NCI-H2107 (cell line): ENCODE data around the gene FAM3A.
"Not testable (repeated sequence)": the region's sequence is repeated elsewhere in the genome, so short reads cannot be mapped to it uniquely, and the experiment has no call there.

Experiments used
- DNase-seq: peaks from one replicate; lab custom pipeline; 2025; lab: John Stamatoyannopoulos, UW

FAM3A gene

GRCh38 chrX:154502989-154503388 is 13.0 kb downstream of the FAM3A start:
- DNase-seq: no peak

DNA sequence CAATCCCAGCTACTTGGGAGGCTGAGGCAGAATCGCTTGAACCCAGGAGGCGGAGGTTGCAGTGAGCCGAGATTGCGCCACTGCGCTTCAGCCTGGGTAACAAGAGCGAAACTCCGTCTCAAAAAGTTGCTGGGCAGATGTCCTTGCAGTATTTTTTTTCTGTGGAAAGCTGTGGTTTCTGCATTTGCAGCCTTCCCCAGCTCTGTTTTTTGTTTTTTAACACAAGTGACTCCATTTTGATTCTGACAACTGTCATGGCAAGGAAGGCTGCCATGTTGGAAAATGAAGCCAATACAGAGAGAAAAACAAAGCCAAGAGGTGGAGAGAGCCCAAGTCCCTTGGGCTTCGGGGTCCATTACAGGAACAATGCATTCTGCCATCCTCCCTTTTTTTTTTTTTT is 13.9 kb downstream of the FAM3A start:
- no peak for DNase-seq

DNA sequence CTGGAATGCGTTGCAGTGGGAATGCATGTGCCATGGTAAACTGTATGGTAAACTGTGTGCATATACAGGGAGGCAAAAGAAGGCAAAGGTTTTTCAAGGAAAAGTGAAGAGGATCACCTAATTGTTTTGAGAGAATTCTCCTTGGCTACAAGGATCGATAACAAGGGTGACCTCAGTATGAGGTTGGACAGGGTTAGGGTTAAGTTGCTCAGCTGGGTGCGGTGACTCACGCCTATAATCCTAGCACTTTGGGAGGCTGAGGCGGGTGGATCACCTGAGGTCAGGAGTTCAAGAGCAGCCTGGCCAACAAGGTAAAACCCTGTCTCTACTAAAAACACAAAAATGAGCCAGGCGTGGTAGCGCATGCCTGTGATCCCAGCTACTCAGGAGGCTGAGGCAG is 14.6 kb downstream of the FAM3A start:
- not testable (repeated sequence) for DNase-seq

DNA sequence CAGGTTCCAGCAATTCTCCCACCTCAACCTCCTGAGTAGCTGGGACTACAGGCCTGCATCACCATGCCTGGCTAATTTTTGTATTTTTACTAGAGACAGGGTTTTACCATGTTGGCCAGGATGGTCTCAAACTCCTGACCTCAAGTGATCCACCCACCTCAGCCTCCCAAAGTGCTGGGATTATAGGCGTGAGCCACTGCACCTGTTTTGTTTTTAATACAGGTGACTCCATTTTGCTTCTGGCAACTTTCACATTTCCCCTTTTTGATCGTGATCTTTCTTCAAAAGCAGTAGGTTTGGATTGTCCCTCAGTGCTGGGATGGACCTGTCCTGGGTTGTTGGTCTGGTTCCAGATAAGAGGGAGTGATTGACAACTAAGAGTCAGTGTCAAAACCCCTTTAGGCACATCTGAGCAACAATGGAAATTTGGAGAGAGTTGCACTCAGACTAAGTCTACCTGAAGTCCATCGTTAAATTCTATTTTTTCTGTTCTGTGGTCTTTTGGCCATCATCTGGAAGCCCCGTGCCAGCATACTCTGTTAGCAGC is 19.4 kb downstream of the FAM3A start:
- DNase-seq: not testable (repeated sequence)

- DNase-seq: no peak
Measured at GRCh38 chrX:154495472-154495922, 20.5 kb downstream of the FAM3A start.

GRCh38 chrX:154494715-154495114 is 21.3 kb downstream of the FAM3A start:
- DNase-seq: no peak

DNA sequence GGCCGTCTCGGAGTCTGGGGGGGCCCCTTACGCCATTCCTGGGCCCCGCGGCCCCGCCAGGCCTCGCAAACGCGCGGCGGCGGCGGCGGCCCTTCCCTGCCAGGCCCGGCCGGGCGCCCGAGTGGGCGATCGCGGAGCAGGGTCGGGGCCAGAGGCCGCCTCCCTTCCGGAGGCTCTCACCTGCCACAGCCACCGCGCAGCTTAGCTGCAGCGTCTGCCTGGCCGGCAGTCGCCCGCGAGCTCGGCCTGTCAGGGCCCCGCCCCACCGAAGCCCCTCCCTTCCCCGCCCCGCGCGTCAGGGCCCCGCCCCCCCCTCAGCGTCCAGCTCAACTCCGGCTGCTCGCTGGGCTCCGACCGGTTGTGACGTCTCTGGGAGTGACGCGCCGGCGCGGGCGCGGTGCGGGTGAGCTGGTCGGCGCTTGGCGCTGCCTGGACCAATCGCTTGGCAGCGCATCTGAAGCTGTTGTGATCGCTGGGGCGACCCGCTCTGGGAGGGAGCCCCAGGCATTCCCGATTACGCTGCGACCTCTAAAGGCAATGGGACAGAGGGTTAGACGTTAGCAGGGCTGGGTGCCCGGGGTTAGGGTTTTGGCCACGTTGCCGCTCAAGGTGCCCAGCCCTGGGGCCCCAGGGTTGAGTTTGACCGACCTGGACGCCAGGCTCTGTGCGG is 25.5 kb downstream of the FAM3A start, which contains the start of gene SLC10A3:
SLC10A3 (minus strand) TSS at position 216 of the 670 bp plus-strand sequence. CDS start 1,689 bp downstream, outside the sequence.
- peak; percentile 92 for DNase-seq

DNA sequence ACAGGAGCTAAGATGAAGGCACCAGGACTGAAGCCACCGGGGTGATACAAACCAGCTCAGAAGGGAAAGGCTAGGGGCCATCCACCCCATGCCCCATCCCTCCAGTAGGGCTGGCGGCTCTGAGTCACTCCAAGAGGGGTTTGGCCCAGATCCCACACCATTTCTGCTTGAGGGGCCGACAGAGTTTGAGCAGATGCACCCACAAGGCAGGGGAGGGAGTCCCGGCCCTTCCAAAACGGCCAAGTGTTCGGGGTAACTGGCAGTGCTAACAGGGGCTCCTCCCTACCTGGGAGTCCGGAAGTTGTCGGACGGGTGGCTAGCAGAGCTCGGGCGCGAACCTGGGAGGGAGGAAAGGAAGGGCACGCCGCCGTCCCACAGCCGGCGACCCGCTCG is 26.0 kb downstream of the FAM3A start:
- no peak for DNase-seq

DNA sequence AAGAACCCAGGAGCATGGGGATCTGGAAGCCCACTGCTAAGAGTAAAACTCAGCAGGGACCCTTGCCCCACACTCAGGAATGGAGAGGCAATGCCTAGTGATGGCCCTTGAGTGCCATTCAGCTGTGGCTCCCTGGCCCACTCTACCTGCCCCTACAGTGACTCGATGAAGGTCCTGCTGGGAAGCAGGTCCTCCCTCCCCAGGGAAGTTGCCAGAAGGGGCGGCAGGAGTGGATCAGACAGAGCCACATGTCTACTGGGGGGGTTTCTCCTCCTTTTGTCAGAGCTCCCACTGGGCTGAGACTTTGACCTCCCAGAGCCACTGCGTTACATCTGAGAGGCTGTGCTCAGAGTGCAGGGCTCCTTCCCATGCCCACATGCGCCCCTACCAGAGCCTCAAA is 26.9 kb downstream of the FAM3A start:
- DNase-seq: no peak

DNA sequence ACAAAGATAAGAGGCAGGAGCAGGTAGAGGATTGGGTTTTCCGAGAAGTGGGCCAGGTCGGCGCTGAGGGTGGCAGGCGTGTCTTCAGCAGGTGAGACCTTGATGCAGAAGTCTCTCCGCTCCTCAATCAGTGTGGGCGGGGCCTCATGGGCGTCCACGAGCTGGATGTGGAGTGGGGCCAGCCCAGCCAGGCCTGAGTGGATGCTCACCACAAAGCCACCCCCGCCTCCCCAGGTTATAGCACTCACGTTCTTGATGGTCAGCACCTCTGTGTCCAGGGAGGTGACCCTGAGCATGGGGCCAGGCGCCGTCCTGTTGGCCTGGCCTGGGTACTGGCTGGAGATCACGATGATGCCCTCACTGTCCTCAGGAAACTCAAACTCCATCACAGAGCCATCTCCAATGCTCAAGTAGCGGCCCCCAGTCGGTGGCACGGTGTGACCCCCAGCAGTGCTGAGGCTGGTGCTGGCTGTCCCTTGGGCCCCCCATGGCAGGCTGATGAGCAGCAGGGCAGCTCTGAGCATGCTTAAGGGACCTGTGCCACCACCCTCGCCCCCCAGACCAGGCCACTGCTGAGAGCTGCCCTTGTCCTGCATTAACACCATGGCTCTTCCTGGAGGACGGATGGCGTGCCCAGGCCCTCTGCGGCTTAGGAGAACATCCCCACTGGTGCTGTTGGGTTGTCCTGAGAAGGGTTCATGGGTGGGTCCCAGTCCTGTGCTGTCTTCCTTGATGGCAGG is 27.5 kb downstream of the FAM3A start:
- DNase-seq: no peak

GRCh38 chrX:154487518-154488290 is 28.3 kb downstream of the FAM3A start:
- DNase-seq: no peak

DNA sequence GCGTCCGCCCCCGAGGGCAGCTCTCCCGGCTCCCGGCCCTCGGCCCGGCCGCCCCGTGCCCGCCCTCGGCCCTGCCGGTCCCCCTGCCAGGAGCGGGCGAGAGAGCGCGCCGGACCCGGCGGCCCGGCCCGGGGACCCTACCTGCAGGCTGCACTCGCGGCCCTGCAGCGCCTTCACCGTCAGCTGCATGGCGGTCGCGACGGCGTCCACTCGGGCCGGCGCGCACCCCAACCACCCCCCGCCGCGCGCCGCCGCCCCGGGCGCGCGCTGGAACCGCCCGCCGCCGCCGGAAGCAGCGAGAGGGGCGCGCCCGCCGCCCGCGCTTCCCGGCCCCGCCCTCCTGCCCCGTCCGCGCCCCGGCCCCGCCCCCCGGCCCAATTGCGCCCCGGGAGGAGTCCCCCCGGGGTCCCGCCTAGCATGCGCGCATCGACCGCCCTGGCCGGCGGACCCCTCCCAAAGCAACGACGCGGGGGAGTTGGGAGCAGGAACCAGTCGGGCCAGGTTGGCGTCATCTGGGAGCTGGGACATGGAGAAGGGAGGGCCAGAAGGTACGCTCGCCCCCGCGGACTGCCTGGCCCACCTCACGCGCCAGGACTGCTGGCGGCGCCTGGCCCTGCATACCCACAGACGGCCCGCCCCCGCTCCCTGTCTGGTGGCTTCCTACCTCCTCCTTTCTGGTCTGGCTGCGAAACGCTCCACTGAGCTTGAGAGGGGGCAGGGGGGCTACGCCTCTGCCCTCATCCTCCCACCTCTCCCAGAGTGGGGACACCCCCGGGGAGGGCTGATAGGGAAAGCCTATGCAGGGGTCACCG is 29.4 kb downstream of the FAM3A start, which contains the start of gene UBL4A:
UBL4A (minus strand) TSS at position 220 of the 812 bp plus-strand sequence; CDS start at position 189, 31 bp downstream.
- DNase-seq: no peak

DNA sequence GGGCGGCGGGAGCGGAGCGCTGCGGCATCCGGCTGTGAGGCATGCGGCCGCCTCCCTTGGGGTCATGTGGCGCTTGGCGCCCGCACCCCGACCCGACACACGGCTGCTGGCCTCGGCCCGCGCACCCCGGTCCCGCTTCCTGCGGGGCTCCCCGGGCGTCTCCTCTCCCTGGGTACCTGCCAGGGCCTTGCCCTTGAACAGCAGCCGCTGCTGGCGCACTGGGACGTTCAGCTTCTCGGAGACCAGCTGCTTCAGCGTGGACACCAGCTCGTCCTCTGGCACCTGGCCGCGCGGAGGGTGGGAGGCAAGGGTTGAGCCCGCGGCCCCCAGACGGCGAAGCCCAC is 30.0 kb downstream of the FAM3A start:
- DNase-seq: no peak

DNA sequence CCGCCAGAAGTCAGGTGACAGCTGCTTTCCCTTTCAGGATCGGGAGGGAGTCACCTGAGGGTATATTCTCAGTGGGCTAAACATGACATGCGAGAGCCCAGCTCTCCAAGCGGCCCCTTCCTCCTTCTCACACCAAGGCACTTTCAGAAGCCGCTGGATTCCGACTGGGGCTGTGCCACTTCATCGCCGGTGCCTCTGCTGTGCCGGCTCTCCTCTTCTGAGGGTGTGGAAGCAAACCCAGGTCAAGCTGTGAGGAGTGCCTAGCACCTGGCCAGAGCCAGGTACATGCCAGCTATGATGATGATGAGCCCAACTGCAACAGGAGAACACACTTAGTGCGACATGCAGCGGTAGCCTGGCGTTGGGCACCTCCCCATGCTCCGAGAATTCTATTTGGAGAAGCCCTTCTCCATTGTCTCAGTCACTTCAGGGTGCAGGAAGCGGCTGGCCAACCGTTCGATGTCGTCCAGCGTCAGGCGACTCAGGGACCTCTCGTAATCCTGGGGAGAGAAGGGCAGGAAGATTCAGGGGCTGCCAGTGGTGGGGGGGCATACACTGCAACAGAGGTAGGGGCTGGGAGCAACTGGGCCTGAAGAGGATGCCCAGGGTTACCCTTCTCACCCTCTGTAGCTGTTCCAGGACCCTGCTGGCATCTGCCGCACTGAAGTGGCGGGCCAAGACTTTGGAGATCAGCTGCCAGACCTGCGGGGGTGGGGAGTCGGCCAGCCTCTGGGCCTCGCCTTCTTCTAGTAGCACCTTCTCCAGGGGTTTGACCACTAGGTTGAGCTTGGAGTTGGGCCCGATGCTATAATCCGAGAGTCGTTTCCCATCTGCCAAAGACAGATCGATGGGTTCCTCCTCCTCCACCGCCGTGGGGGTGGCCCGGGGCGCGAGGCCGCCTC is 30.6 kb downstream of the FAM3A start:
- DNase-seq: no peak

GRCh38 chrX:154484255-154485149 is 31.5 kb downstream of the FAM3A start:
- no peak for DNase-seq

DNA sequence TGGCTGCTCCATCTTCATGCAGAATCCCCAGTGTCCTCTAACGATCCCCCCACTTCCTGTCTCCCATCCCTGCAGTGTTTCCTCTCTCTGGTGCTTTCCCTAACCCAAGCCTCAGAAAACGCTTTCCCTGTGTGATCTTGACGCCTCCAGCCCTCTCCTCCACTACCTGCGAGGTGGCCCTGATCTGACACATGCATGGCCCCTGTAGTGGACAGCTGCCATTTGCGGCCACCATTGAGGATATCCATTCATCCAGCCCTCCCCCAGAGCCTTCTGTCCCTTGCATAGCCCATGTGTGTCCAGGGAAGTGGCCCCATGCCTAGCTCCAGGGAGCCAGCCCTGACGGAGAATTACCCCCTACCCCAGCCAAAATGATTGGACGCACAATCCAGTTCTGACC is 32.7 kb downstream of the FAM3A start:
- no peak for DNase-seq

DNA sequence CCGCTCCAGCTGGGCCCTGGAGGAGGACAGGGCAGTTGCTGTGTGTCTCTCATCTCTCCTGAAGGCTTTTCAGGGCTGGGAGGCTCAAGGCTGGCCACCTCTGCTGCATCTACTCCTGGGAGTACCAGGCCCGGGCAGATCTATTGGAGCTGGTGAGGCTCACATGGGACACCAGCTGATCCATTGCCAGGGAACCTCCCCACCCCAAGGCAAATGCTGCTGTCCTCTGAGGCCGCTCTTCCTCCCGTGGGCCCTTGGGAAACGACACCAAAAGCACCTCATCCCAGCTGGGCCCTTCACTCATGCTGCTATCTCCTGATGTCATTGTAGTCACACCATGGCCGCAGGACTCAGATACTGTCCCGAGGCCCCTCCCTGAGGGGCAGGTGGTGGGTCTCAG is 33.2 kb downstream of the FAM3A start:
- no peak for DNase-seq

DNA sequence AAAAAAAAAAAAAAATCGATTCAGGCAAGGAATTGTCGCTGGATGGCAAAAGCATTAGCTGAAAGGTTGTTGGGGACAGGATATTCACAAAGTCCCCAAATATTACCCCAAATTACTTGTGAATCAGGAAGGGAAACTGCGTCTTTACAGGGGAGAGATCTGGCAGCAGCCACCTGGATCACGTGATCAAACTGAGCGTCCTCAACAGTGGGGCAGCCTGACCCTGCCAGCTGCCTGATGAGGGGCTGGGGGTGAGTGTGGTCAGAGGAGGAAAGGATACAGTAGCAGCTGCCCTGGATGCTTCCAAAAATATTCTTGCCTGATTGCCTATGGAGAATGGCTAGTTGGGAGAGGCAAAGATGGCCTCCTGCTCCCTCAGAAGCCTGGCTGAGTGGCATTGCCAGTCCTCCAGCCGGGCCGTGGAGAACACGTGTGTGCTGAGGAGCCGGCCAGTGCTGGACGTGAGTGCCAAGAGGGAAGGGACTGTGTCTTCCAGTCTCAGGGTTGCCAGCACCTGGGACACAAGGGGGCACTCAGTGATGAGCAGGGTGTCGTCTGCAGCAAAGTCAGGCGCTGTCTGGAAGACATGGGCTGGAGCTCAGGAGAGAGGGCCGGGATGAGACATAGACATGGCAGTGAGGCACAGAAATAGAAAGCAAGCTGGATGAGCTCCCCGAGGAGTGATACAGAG is 34.0 kb downstream of the FAM3A start:
- DNase-seq: no peak

- no peak for DNase-seq
Measured at GRCh38 chrX:154481195-154481594, 34.8 kb downstream of the FAM3A start.
